Mesendoderm (in vitro differentiated cells): ENCODE measurements around the gene PTCHD1.
A peak's percentile ranks its signal among the peaks of the same experiment; 100 is the strongest.

Source experiments
- DNase-seq: peaks from one replicate; pipeline ENCODE4 v3.0.0; 2013
- H2AK5ac ChIP-seq: 2 replicates; pipeline ENCODE4 v1.6.1; 2013; ENCODE audit warnings: low read length, inconsistent platforms
- H2BK120ac ChIP-seq: 2 replicates; pipeline ENCODE4 v1.6.1; 2013; ENCODE audit warnings: low read depth, mild to moderate bottlenecking, low read length, moderate library complexity, mixed read lengths
- H2BK15ac ChIP-seq: replicated peaks from 2 replicates; pipeline ENCODE4 v1.6.1; 2013; ENCODE audit warnings: low read depth, mild to moderate bottlenecking, moderate library complexity
- H2BK5ac ChIP-seq: 2 replicates; pipeline ENCODE4 v1.6.1; 2013; ENCODE audit warnings: low read length, inconsistent platforms
- H3K18ac ChIP-seq: 2 replicates; pipeline ENCODE4 v1.6.1; 2013; ENCODE audit warnings: mild to moderate bottlenecking, low read length, mixed read lengths
- H3K23ac ChIP-seq: one replicate; pipeline ENCODE4 v1.6.1; 2013; ENCODE audit warnings: low read length
- H3K27ac ChIP-seq: 2 replicates; pipeline ENCODE4 v1.5.1; 2013; ENCODE audit warnings: low read depth, mild to moderate bottlenecking, inconsistent platforms, low read length, moderate library complexity
- H3K27me3 ChIP-seq: 2 replicates; pipeline ENCODE4 v1.6.1; 2013; ENCODE audit warnings: low read length, control low read depth, mild to moderate bottlenecking, inconsistent platforms; ENCODE audit not compliant: insufficient read depth, poor library complexity
- H3K36me3 ChIP-seq: 2 replicates; pipeline ENCODE4 v1.6.1; 2013; ENCODE audit warnings: low read length, inconsistent platforms; ENCODE audit not compliant: control insufficient read depth, insufficient read depth
- H3K4ac ChIP-seq: one replicate; pipeline ENCODE4 v1.6.1; 2013; ENCODE audit warnings: low read depth, mild to moderate bottlenecking, low read length, moderate library complexity
- H3K4me1 ChIP-seq: 2 replicates; pipeline ENCODE4 v1.6.1; 2013; ENCODE audit warnings: low read depth, low read length, inconsistent platforms; ENCODE audit not compliant: control insufficient read depth
- H3K4me2 ChIP-seq: 2 replicates; pipeline ENCODE4 v1.6.1; 2013; ENCODE audit warnings: low read length
- H3K4me3 ChIP-seq: 2 replicates; pipeline ENCODE4 v1.5.1; 2013; ENCODE audit warnings: mild to moderate bottlenecking, low read length
- H3K56ac ChIP-seq: one replicate; pipeline ENCODE4 v1.6.1; 2013; ENCODE audit warnings: low read length
- H3K79me1 ChIP-seq: 2 replicates; pipeline ENCODE4 v1.6.1; 2013; ENCODE audit warnings: low read length, inconsistent platforms
- H3K79me2 ChIP-seq: 2 replicates; pipeline ENCODE4 v1.6.1; 2013; ENCODE audit warnings: mild to moderate bottlenecking, low read length; ENCODE audit not compliant: control insufficient read depth, insufficient read depth
- H3K9ac ChIP-seq: 2 replicates; pipeline ENCODE4 v1.6.1; 2013; ENCODE audit warnings: low read length, inconsistent platforms
- H4K5ac ChIP-seq: one replicate; pipeline ENCODE4 v1.6.1; 2013; ENCODE audit warnings: low read length
- H4K8ac ChIP-seq: one replicate; pipeline ENCODE4 v1.6.1; 2013; ENCODE audit warnings: low read depth, mild to moderate bottlenecking, control low read depth, low read length, moderate library complexity
- WGBS: extraction: QIAGEN DNeasy Blood & Tissue Kit; methylation state at CpG from one replicate; pipeline ENCODE4 v1.1.7; 2013; ENCODE audit warnings: low lambda C conversion rate, missing lambda C conversion rate; ENCODE audit not compliant: insufficient coverage; ENCODE audit errors: extremely low coverage; 5-methylcytosine and 5-hydroxymethylcytosine counted together

Gene PTCHD1

DNA sequence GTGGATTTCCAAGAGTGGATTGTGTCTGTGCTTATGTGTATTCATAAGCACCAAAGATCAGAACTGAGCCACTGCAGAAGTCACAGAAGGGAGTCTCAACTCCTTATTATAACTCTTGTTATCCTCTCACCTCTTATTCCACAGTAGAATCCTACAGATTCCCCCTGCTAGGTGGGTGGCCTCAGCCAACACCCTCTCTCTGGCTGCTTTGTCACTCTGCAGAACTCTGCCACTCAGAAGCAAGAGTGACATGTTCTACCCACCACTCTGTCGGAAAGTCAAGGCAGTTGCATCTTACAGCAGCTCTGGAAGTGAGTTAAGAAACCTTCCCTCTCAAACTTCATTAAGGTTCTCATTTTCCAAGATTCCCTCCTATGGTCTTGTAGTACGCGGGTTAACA, 41.9 kb downstream of the PTCHD1 start:
- Histone ChIP-seq H3K4ac (no peak overlapping the region), H3K9ac (no peak overlapping the region), H3K56ac (no peak overlapping the region), H2AK5ac (no peak overlapping the region), H3K4me2 (no peak overlapping the region), H3K4me3 (no peak overlapping the region), H3K27ac (no peak overlapping the region), H3K18ac (no peak overlapping the region), H3K27me3 (no peaks in the 10 kb centered on the region), H2BK5ac (no peak overlapping the region), H4K8ac (no peak overlapping the region), H3K4me1 (no peaks in the 10 kb centered on the region), H3K23ac (no peak overlapping the region), H2BK15ac (no peak overlapping the region), H3K36me3 (no peaks in the 10 kb centered on the region), H3K79me1 (no peaks in the 10 kb centered on the region), H4K5ac (no peak overlapping the region), H3K79me2 (no peaks in the 10 kb centered on the region), H2BK120ac (no peak overlapping the region)
- DNase-seq, result no peak
- no CpG with 5 or more reads among the region's 3 CpGs for WGBS

DNA sequence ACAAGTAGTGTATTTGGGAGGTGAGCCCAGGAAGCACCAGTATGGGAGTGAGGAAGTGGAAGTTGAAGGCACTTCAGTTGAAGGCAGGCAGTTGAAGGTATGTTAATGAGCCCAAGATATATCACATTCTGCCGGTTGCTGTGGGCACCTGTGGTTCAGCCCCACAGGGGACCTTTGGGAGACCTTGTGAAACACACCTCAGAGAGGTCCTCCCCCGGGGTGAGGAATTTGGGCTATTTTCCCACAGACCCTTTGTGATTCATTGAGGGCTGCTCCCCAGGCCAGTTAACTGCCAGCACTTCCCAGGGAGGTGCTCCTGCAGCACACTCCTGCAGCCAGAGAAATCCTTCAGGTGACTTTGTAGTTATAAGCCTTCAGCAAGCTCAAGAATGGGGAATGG, 45.9 kb downstream of the PTCHD1 start:
- Histone ChIP-seq H3K18ac (no peak overlapping the region), H3K4me3 (no peak overlapping the region), H4K5ac (no peak overlapping the region), H2BK120ac (no peak overlapping the region), H3K79me2 (no peaks in the 10 kb centered on the region), H2BK5ac (no peak overlapping the region), H3K23ac (no peak overlapping the region), H3K27ac (no peak overlapping the region), H3K4me1 (no peaks in the 10 kb centered on the region), H3K4me2 (no peak overlapping the region), H3K36me3 (no peaks in the 10 kb centered on the region), H3K9ac (no peak overlapping the region), H3K4ac (no peak overlapping the region), H3K56ac (no peak overlapping the region), H2BK15ac (no peak overlapping the region), H3K79me1 (no peaks in the 10 kb centered on the region), H2AK5ac (no peak overlapping the region), H3K27me3 (no peaks in the 10 kb centered on the region), H4K8ac (no peak overlapping the region)
- DNase-seq, result peak; percentile 80
- no CpG with 5 or more reads among the region's 2 CpGs for WGBS

- H3K79me1 ChIP-seq, result no peaks in the 10 kb centered on the region
- no peak overlapping the region for H3K4ac ChIP-seq
- H3K36me3 ChIP-seq, result no peaks in the 10 kb centered on the region
- H3K23ac ChIP-seq, result no peak overlapping the region
- no peak overlapping the region for H2BK5ac ChIP-seq
- H4K5ac ChIP-seq, result no peak overlapping the region
- no peak overlapping the region for H2BK15ac ChIP-seq
- H3K56ac ChIP-seq, result no peak overlapping the region
- WGBS, result no CpG with 5 or more reads among the region's 19 CpGs
- no peaks in the 10 kb centered on the region for H3K27me3 ChIP-seq
- no peak overlapping the region for H3K18ac ChIP-seq
- H2BK120ac ChIP-seq, result no peak overlapping the region
- no peak overlapping the region for H3K27ac ChIP-seq
- H2AK5ac ChIP-seq, result no peak overlapping the region
- no peak overlapping the region for H3K9ac ChIP-seq
- DNase-seq, result no peak
- no peaks in the 10 kb centered on the region for H3K4me1 ChIP-seq
- H3K4me3 ChIP-seq, result no peak overlapping the region
- no peak overlapping the region for H3K4me2 ChIP-seq
- no peak overlapping the region for H4K8ac ChIP-seq
- H3K79me2 ChIP-seq, result no peaks in the 10 kb centered on the region
Measured at GRCh38 chrX:23381099-23382087, 46.7 kb downstream of the PTCHD1 start.

GRCh38 chrX:23382572-23382971, 47.9 kb downstream of the PTCHD1 start:
- no peak overlapping the region for H2BK120ac ChIP-seq
- H3K4me2 ChIP-seq, result no peak overlapping the region
- no peak overlapping the region for H3K23ac ChIP-seq
- no CpG with 5 or more reads among the region's 5 CpGs for WGBS
- no peak for DNase-seq
- H3K27me3 ChIP-seq, result no peaks in the 10 kb centered on the region
- H4K8ac ChIP-seq, result no peak overlapping the region
- H3K27ac ChIP-seq, result no peak overlapping the region
- no peak overlapping the region for H3K4me3 ChIP-seq
- H3K4me1 ChIP-seq, result no peaks in the 10 kb centered on the region
- H3K9ac ChIP-seq, result no peak overlapping the region
- H2BK5ac ChIP-seq, result no peak overlapping the region
- H2AK5ac ChIP-seq, result no peak overlapping the region
- no peaks in the 10 kb centered on the region for H3K79me1 ChIP-seq
- no peak overlapping the region for H3K18ac ChIP-seq
- H3K36me3 ChIP-seq, result no peaks in the 10 kb centered on the region
- no peak overlapping the region for H4K5ac ChIP-seq
- H3K79me2 ChIP-seq, result no peaks in the 10 kb centered on the region
- H3K4ac ChIP-seq, result no peak overlapping the region
- no peak overlapping the region for H3K56ac ChIP-seq
- H2BK15ac ChIP-seq, result no peak overlapping the region

- Histone ChIP-seq H3K9ac (no peak overlapping the region), H3K4me3 (no peak overlapping the region), H3K79me1 (no peaks in the 10 kb centered on the region), H3K79me2 (no peaks in the 10 kb centered on the region), H2BK15ac (no peak overlapping the region), H3K27ac (no peak overlapping the region), H3K4me2 (no peak overlapping the region), H3K4ac (no peak overlapping the region), H2BK120ac (no peak overlapping the region), H3K4me1 (no peaks in the 10 kb centered on the region), H3K56ac (no peak overlapping the region), H3K23ac (no peak overlapping the region), H4K8ac (no peak overlapping the region), H2BK5ac (no peak overlapping the region), H3K36me3 (no peaks in the 10 kb centered on the region), H2AK5ac (no peak overlapping the region), H3K27me3 (no peaks in the 10 kb centered on the region), H4K5ac (no peak overlapping the region), H3K18ac (no peak overlapping the region)
- DNase-seq, result no peak
- no CpG with 5 or more reads among the region's 2 CpGs for WGBS
Measured at GRCh38 chrX:23383411-23383810, 48.8 kb downstream of the PTCHD1 start.
